H9 (cell line): ENCODE results near the gene SPINK7. TPM values are rescaled to one million over a fixed set of nuclear protein-coding genes. Genes with fewer than 3 reads are reported as not detected.
"Not testable (repeated sequence)": the region's sequence is repeated elsewhere in the genome, so short reads cannot be mapped to it uniquely, and the experiment has no call there.

Experiments
- DNase-seq: peaks from one replicate; pipeline ENCODE4 v3.0.0-alpha.2; 2017
- H2AFZ ChIP-seq: one replicate; pipeline ENCODE4 v1.6.1; 2013; ENCODE audit warnings: mild to moderate bottlenecking, low read length, control low read depth, moderate library complexity
- H2AK5ac ChIP-seq: 2 replicates; pipeline ENCODE4 v1.6.1; 2013; ENCODE audit warnings: low read length, control low read depth, mixed read lengths; ENCODE audit not compliant: insufficient read length
- H2BK120ac ChIP-seq: one replicate; pipeline ENCODE4 v1.6.1; 2013; ENCODE audit warnings: low read depth, mild to moderate bottlenecking, low read length, control low read depth, inconsistent platforms; ENCODE audit not compliant: poor library complexity, severe bottlenecking
- H2BK12ac ChIP-seq: 2 replicates; pipeline ENCODE4 v1.6.1; 2013; ENCODE audit warnings: low read length, control low read depth, mixed read lengths, low read depth; ENCODE audit not compliant: insufficient read length
- H2BK15ac ChIP-seq: 2 replicates; pipeline ENCODE4 v1.6.1; 2013; ENCODE audit warnings: low read depth, low read length, control low read depth
- H2BK20ac ChIP-seq: one replicate; pipeline ENCODE4 v1.6.1; 2013; ENCODE audit warnings: low read depth, mild to moderate bottlenecking, low read length, control low read depth, inconsistent platforms; ENCODE audit not compliant: poor library complexity, severe bottlenecking
- H2BK5ac ChIP-seq: 2 replicates; pipeline ENCODE4 v1.6.1; 2013; ENCODE audit warnings: low read length, control low read depth, mixed read lengths; ENCODE audit not compliant: insufficient read length
- H3K14ac ChIP-seq: 2 replicates; pipeline ENCODE4 v1.6.1; 2013; ENCODE audit warnings: low read length, control low read depth; ENCODE audit not compliant: insufficient read depth
- H3K18ac ChIP-seq: 2 replicates; pipeline ENCODE4 v1.6.1; 2013; ENCODE audit warnings: low read depth, mild to moderate bottlenecking, mixed read lengths, low read length, control low read depth; ENCODE audit not compliant: insufficient read length
- H3K23ac ChIP-seq: 2 replicates; pipeline ENCODE4 v1.6.1; 2013; ENCODE audit warnings: low read length, control low read depth, mixed read lengths, low read depth; ENCODE audit not compliant: insufficient read length
- H3K23me2 ChIP-seq: 2 replicates; pipeline ENCODE4 v1.6.1; 2013; ENCODE audit warnings: low read depth, mild to moderate bottlenecking, mixed read lengths, low read length, control low read depth; ENCODE audit not compliant: insufficient read length, poor library complexity, severe bottlenecking
- H3K27ac ChIP-seq: 2 replicates; pipeline ENCODE4 v1.5.1; 2013; ENCODE audit warnings: low read length, control low read depth, mixed read lengths, low read depth; ENCODE audit not compliant: insufficient read length
- H3K27me3 ChIP-seq: 2 replicates; pipeline ENCODE4 v1.6.1; 2013; ENCODE audit warnings: low read length, control low read depth, inconsistent platforms; ENCODE audit not compliant: insufficient read depth
- H3K4ac ChIP-seq: 2 replicates; pipeline ENCODE4 v1.6.1; 2013; ENCODE audit warnings: low read depth, mild to moderate bottlenecking, control low read depth, inconsistent platforms, low read length, moderate library complexity
- H3K4me1 ChIP-seq: 2 replicates; pipeline ENCODE4 v1.6.1; 2013; ENCODE audit warnings: low read length, control low read depth, inconsistent platforms; ENCODE audit not compliant: insufficient read depth
- H3K4me2 ChIP-seq: 2 replicates; pipeline ENCODE4 v1.6.1; 2013; ENCODE audit warnings: low read length, control low read depth, mixed read lengths; ENCODE audit not compliant: insufficient read length, insufficient read depth
- H3K56ac ChIP-seq: 2 replicates; pipeline ENCODE4 v1.6.1; 2013; ENCODE audit warnings: low read depth, mild to moderate bottlenecking, mixed read lengths, low read length, control low read depth; ENCODE audit not compliant: insufficient read length
- H3K79me1 ChIP-seq: 2 replicates; pipeline ENCODE4 v1.6.1; 2013; ENCODE audit warnings: low read depth, mild to moderate bottlenecking, moderate library complexity, low read length, control low read depth, inconsistent platforms; ENCODE audit not compliant: insufficient read depth, poor library complexity, severe bottlenecking
- H3K79me2 ChIP-seq: 2 replicates; pipeline ENCODE4 v1.6.1; 2013; ENCODE audit warnings: low read length, control low read depth, inconsistent platforms; ENCODE audit not compliant: insufficient read depth
- H3K9ac ChIP-seq: 2 replicates; pipeline ENCODE4 v1.6.1; 2013; ENCODE audit warnings: low read length, control low read depth, mixed read lengths; ENCODE audit not compliant: insufficient read length; ENCODE audit errors: extremely low read depth
- H3K9me3 ChIP-seq: one replicate; pipeline ENCODE4 v1.6.1; 2013; ENCODE audit warnings: low read depth, low read length, inconsistent platforms; ENCODE audit not compliant: control insufficient read depth
- H3T11ph ChIP-seq: one replicate; pipeline ENCODE4 v1.6.1; 2013; ENCODE audit warnings: mild to moderate bottlenecking, low read length, control low read depth, inconsistent platforms
- H4K20me1 ChIP-seq: one replicate; pipeline ENCODE4 v1.6.1; 2013; ENCODE audit not compliant: control insufficient read depth, insufficient read length, insufficient read depth
- H4K5ac ChIP-seq: 2 replicates; pipeline ENCODE4 v1.6.1; 2013; ENCODE audit warnings: low read depth, mild to moderate bottlenecking, mixed read lengths, low read length, control low read depth; ENCODE audit not compliant: insufficient read length
- H4K8ac ChIP-seq: replicated peaks from 2 replicates; pipeline ENCODE4 v1.6.1; 2013; ENCODE audit warnings: low read length, control low read depth, mixed read lengths, low read depth; ENCODE audit not compliant: insufficient read length
- H4K91ac ChIP-seq: 2 replicates; pipeline ENCODE4 v1.6.1; 2013; ENCODE audit warnings: low read depth, mild to moderate bottlenecking, moderate library complexity, mixed read lengths, low read length, control low read depth; ENCODE audit not compliant: insufficient read length
- H3K27ac Mint-ChIP-seq, 3 experiments: 2 replicates in 2 of 3; 3 replicates in 1 of 3; pipeline ENCODE4 v1.8.0; 2020 to 2021; ENCODE audit warnings: mixed read lengths in 3 of 3, mild to moderate bottlenecking in 1 of 3, moderate library complexity in 1 of 3
- H3K27me3 Mint-ChIP-seq: 2 replicates; pipeline ENCODE4 v1.8.0; 2021; ENCODE audit warnings: low read depth, mild to moderate bottlenecking, moderate library complexity, mixed read lengths
- H3K36me3 Mint-ChIP-seq, 3 experiments: 2 replicates in 2 of 3; 3 replicates in 1 of 3; pipeline ENCODE4 v1.8.0; 2020 to 2021; ENCODE audit warnings: low read depth in 3 of 3, mixed read lengths in 3 of 3; ENCODE audit not compliant: insufficient read depth in 1 of 3
- H3K4me1 Mint-ChIP-seq, 2 experiments: 2 replicates each; pipeline ENCODE4 v1.8.0; 2020; ENCODE audit warnings: mixed read lengths in 2 of 2
- H3K4me3 Mint-ChIP-seq, 2 experiments: 2 replicates in 1 of 2; 3 replicates in 1 of 2; pipeline ENCODE4 v1.8.0; 2020 to 2021; ENCODE audit warnings: mild to moderate bottlenecking in 2 of 2, mixed read lengths in 2 of 2, moderate library complexity in 1 of 2
- H3K9me3 Mint-ChIP-seq, 2 experiments: 2 replicates in 1 of 2; 3 replicates in 1 of 2; pipeline ENCODE4 v1.8.0; 2020; ENCODE audit warnings: mild to moderate bottlenecking in 2 of 2, mixed read lengths in 2 of 2, moderate library complexity in 1 of 2
- WGBS: extraction: QIAGEN DNeasy Blood & Tissue Kit; methylation state at CpG from one replicate; pipeline ENCODE4 v1.1.7; 2013; ENCODE audit warnings: missing lambda C conversion rate, low lambda C conversion rate, mixed read lengths; ENCODE audit not compliant: insufficient read length; ENCODE audit errors: extremely low coverage; 5-methylcytosine and 5-hydroxymethylcytosine counted together
- total RNA-seq: library from RNA; stranded (reverse); gene quantifications from 2 replicates; pipeline ENCODE4 v1.2.1, GENCODE V29; 2021

The SPINK7 gene
- total RNA-seq, 1 experiment from 2014 or later: not detected

GRCh38 chr5:148280893-148281292 lies 31.3 kb upstream of the SPINK7 start:
- not testable (repeated sequence) for H3T11ph ChIP-seq, H2BK20ac ChIP-seq, H4K8ac ChIP-seq, H2BK120ac ChIP-seq, H3K79me2 ChIP-seq, H2AFZ ChIP-seq, H3K56ac ChIP-seq, H2AK5ac ChIP-seq, H3K9me3 ChIP-seq, H3K4ac ChIP-seq, H3K27ac ChIP-seq, H3K27me3 ChIP-seq, H3K23me2 ChIP-seq, H3K9ac ChIP-seq, H4K20me1 ChIP-seq, H3K9me3 Mint-ChIP-seq, H4K5ac ChIP-seq, H3K4me1 ChIP-seq, H2BK5ac ChIP-seq, H3K79me1 ChIP-seq, H3K23ac ChIP-seq, H2BK15ac ChIP-seq, H3K14ac ChIP-seq, H2BK12ac ChIP-seq, H3K4me2 ChIP-seq, H4K91ac ChIP-seq
- WGBS: no CpG with 5 or more reads among the region's 5 CpGs
- peak overlapping the region; percentile 63 for H3K18ac ChIP-seq
- H3K4me1 Mint-ChIP-seq: peaks cover 11 to 16% of the 10 kb centered on the region in 2 experiments
- peak overlapping the region in 2 of 3 experiments; percentile 31 to 78; a peak in 2 of 7 replicates for H3K27ac Mint-ChIP-seq
- DNase-seq: peak; percentile 42
- peaks cover 14% of the 10 kb centered on the region for H3K27me3 Mint-ChIP-seq
- peak overlapping the region in 1 of 2 experiments; percentile 14; a peak in 1 of 5 replicates for H3K4me3 Mint-ChIP-seq
- peaks cover 3 to 17% (median 3%) of the 10 kb centered on the region in 3 experiments; a peak in 6 of 7 replicates for H3K36me3 Mint-ChIP-seq

- H3K56ac ChIP-seq, H3K79me1 ChIP-seq, H3K27ac ChIP-seq, H3K4ac ChIP-seq, H3K27me3 ChIP-seq, H2AFZ ChIP-seq, H4K8ac ChIP-seq, H3K4me1 ChIP-seq, H3K18ac ChIP-seq, H4K20me1 ChIP-seq, H2BK12ac ChIP-seq, H3K23me2 ChIP-seq, DNase-seq, H3K14ac ChIP-seq, H2BK5ac ChIP-seq, H3K4me2 ChIP-seq, H3K9ac ChIP-seq, H2BK15ac ChIP-seq, H4K5ac ChIP-seq, H3K9me3 ChIP-seq, H3K9me3 Mint-ChIP-seq, H4K91ac ChIP-seq, H3K79me2 ChIP-seq, H3K23ac ChIP-seq, H3T11ph ChIP-seq, H2BK120ac ChIP-seq, H2AK5ac ChIP-seq, H2BK20ac ChIP-seq: not testable (repeated sequence)
- peaks cover 11 to 16% of the 10 kb centered on the region in 2 experiments for H3K4me1 Mint-ChIP-seq
- no CpG with 5 or more reads among the region's 4 CpGs for WGBS
- H3K36me3 Mint-ChIP-seq: peaks cover 2 to 17% (median 3%) of the 10 kb centered on the region in 3 experiments; a peak in 6 of 7 replicates
- peak overlapping the region in 2 of 3 experiments; percentile 65 to 68; a peak in 2 of 7 replicates for H3K27ac Mint-ChIP-seq
- H3K4me3 Mint-ChIP-seq: peak overlapping the region in 1 of 2 experiments; percentile 1; a peak in 1 of 5 replicates
- peaks cover 14% of the 10 kb centered on the region for H3K27me3 Mint-ChIP-seq
These were observed 30.9 kb upstream of the SPINK7 start for GRCh38 chr5:148281336-148281735.
